Smooth muscle cell (in vitro differentiated cells): ENCODE data around the gene CD82. TPM values are rescaled to one million over a fixed set of nuclear protein-coding genes. Genes with fewer than 3 reads are reported as not detected.

ENCODE experiments used
- DNase-seq: peaks from one replicate; lab custom pipeline; 2025; ENCODE audit not compliant: unreplicated experiment; lab: John Stamatoyannopoulos, UW
- H2AFZ ChIP-seq: fragments of 200-600 bp; sonication (generic); 2 replicates; pipeline ENCODE4 v1.6.0; 2016; ENCODE audit warnings: antibody characterized with exemption, low read depth, mild to moderate bottlenecking
- H3F3A ChIP-seq: fragments of 200-600 bp; sonication (generic); 2 replicates; pipeline ENCODE4 v1.6.0; 2017; ENCODE audit warnings: antibody characterized with exemption, low read depth
- H3K27ac ChIP-seq: fragments of 200-600 bp; sonication (generic); 2 replicates; pipeline ENCODE4 v1.5.1; 2016; ENCODE audit warnings: low read depth, mild to moderate bottlenecking
- H3K27me3 ChIP-seq: fragments of 200-600 bp; sonication (generic); 2 replicates; pipeline ENCODE4 v1.6.1; 2016; ENCODE audit warnings: low read depth, mild to moderate bottlenecking
- H3K36me3 ChIP-seq: fragments of 200-600 bp; sonication (generic); 2 replicates; pipeline ENCODE4 v1.5.1; 2016; ENCODE audit warnings: low read depth
- H3K4me1 ChIP-seq: fragments of 200-600 bp; sonication (generic); 2 replicates; pipeline ENCODE4 v1.5.1; 2016; ENCODE audit warnings: low read depth
- H3K4me2 ChIP-seq: fragments of 200-600 bp; sonication (generic); 2 replicates; pipeline ENCODE4 v1.6.0; 2016; ENCODE audit warnings: mild to moderate bottlenecking
- H3K4me3 ChIP-seq: fragments of 200-600 bp; sonication (generic); 2 replicates; pipeline ENCODE4 v1.5.1; 2016; ENCODE audit warnings: mild to moderate bottlenecking
- H3K79me2 ChIP-seq: fragments of 200-600 bp; sonication (generic); 2 replicates; pipeline ENCODE4 v1.6.0; 2016; ENCODE audit warnings: low read depth, mild to moderate bottlenecking
- H3K9ac ChIP-seq: fragments of 200-600 bp; sonication (generic); 2 replicates; pipeline ENCODE4 v1.6.0; 2016; ENCODE audit warnings: low read depth
- H3K9me3 ChIP-seq: fragments of 200-600 bp; sonication (generic); replicated peaks from 2 replicates; pipeline ENCODE4 v1.5.1; 2016; ENCODE audit warnings: low read depth
- H4K20me1 ChIP-seq: fragments of 200-600 bp; sonication (generic); 2 replicates; pipeline ENCODE4 v1.6.0; 2016; ENCODE audit warnings: low read depth
- CTCF ChIP-seq: fragments of 200-600 bp; sonication (generic); IDR thresholded peaks from 2 replicates; pipeline ENCODE4 v1.5.1; 2017; ENCODE audit warnings: borderline replicate concordance, mild to moderate bottlenecking, antibody characterized with exemption; ENCODE audit not compliant: insufficient read depth, poor library complexity, severe bottlenecking
- whole genome bisulfite sequencing: methylation state at CpG from one replicate; pipeline ENCODE4 v1.1.7; 2016; ENCODE audit warnings: low lambda C conversion rate; 5-methylcytosine and 5-hydroxymethylcytosine counted together
- polyA plus RNA-seq: library from polyadenylated mRNA; unstranded; fragments of >200 nt; fragmentation: Nextera tagmentation; extraction: Ambion mirVana; gene quantifications from 2 replicates; pipeline ENCODE4 v1.2.1, GENCODE V29; 2016
- total RNA-seq: library from RNA; depleted of rRNA; stranded (reverse); fragments of >200 nt; gene quantifications from 2 replicates; pipeline ENCODE4 v1.2.3, GENCODE V29; 2014

CD82 gene
- total and polyA plus RNA-seq, 2 experiments from 2014 or later = 58.6 to 270 TPM

GRCh38 chr11:44527476-44527875, 38.0 kb upstream of the CD82 start:
- no peak overlapping the region for H2AFZ ChIP-seq
- no peak overlapping the region for H3K9ac ChIP-seq
- 61% methylated on average over 10 of the region's 10 CpGs for WGBS
- no peaks in the 10 kb centered on the region for H3F3A ChIP-seq
- H3K9me3 ChIP-seq = no peaks in the 10 kb centered on the region
- no peak overlapping the region for H3K27ac ChIP-seq
- DNase-seq = no peak
- H4K20me1 ChIP-seq = no peaks in the 10 kb centered on the region
- H3K27me3 ChIP-seq = no peaks in the 10 kb centered on the region
- TF ChIP-seq CTCF = no peak
- no peak overlapping the region for H3K4me3 ChIP-seq
- no peaks in the 10 kb centered on the region for H3K79me2 ChIP-seq
- peaks cover 4% of the 10 kb centered on the region for H3K4me1 ChIP-seq
- H3K36me3 ChIP-seq = no peaks in the 10 kb centered on the region
- no peak overlapping the region for H3K4me2 ChIP-seq

GRCh38 chr11:44528103-44528502, 37.4 kb upstream of the CD82 start:
- Histone ChIP-seq H3K36me3 (no peaks in the 10 kb centered on the region), H4K20me1 (no peaks in the 10 kb centered on the region), H3K4me3 (no peak overlapping the region), H3K4me1 (peaks cover 4% of the 10 kb centered on the region), H3K79me2 (no peaks in the 10 kb centered on the region), H3K4me2 (no peak overlapping the region), H3K9ac (no peak overlapping the region), H3K9me3 (no peaks in the 10 kb centered on the region), H3F3A (no peaks in the 10 kb centered on the region), H3K27me3 (no peaks in the 10 kb centered on the region), H3K27ac (no peak overlapping the region), H2AFZ (no peak overlapping the region)
- no peak for TF ChIP-seq CTCF
- no peak for DNase-seq
- WGBS = 40% methylated on average over 8 of the region's 8 CpGs

GRCh38 chr11:44528581-44528980, 36.9 kb upstream of the CD82 start:
- no peaks in the 10 kb centered on the region for H3F3A ChIP-seq
- no peaks in the 10 kb centered on the region for H3K27me3 ChIP-seq
- no peaks in the 10 kb centered on the region for H3K79me2 ChIP-seq
- 86% methylated on average over 2 of the region's 2 CpGs for WGBS
- no peak overlapping the region for H3K9ac ChIP-seq
- no peak overlapping the region for H2AFZ ChIP-seq
- H3K9me3 ChIP-seq = no peaks in the 10 kb centered on the region
- no peak for TF ChIP-seq CTCF
- no peak for DNase-seq
- no peak overlapping the region for H3K27ac ChIP-seq
- no peaks in the 10 kb centered on the region for H3K36me3 ChIP-seq
- no peak overlapping the region for H3K4me3 ChIP-seq
- H3K4me2 ChIP-seq = no peak overlapping the region
- H3K4me1 ChIP-seq = peaks cover 4% of the 10 kb centered on the region
- H4K20me1 ChIP-seq = no peaks in the 10 kb centered on the region

- Histone ChIP-seq H3K27ac (no peak overlapping the region), H3K79me2 (no peaks in the 10 kb centered on the region), H3K27me3 (peaks cover 10% of the 10 kb centered on the region), H3K36me3 (no peaks in the 10 kb centered on the region), H3K4me2 (no peak overlapping the region), H3F3A (no peaks in the 10 kb centered on the region), H3K9ac (no peak overlapping the region), H3K4me1 (peaks cover 4% of the 10 kb centered on the region), H3K4me3 (no peak overlapping the region), H3K9me3 (no peaks in the 10 kb centered on the region), H4K20me1 (no peaks in the 10 kb centered on the region), H2AFZ (no peak overlapping the region)
- no peak for DNase-seq
- TF ChIP-seq CTCF = no peak
- WGBS = 97% methylated on average over 7 of the region's 7 CpGs
Measured at GRCh38 chr11:44529895-44530412, 35.5 kb upstream of the CD82 start.
